ENCODE measurements around the gene DYNLL1.

Gene DYNLL1

GRCh38 chr12:120532701-120533238, 36.9 kb downstream of the DYNLL1 start:
- H3K4me3 ChIP-seq (ENCODE audit: low read depth, low read length) = no peak overlapping the region
- no peak for DNase-seq (ENCODE audit: low read depth)
- TF ChIP-seq POLR2A (IDR thresholded peaks at IDR 0.05; ENCODE audit: extremely low read depth, insufficient read length) (no peak), CTCF (IDR thresholded peaks at IDR 0.05; ENCODE audit: low read depth, low read length) (no peak), MYC (IDR thresholded peaks at IDR 0.05; ENCODE audit: low read depth, low read length) (no peak), MAX (IDR thresholded peaks at IDR 0.05; ENCODE audit: low read depth, low read length) (no peak)

- DNase-seq (ENCODE audit: low read depth) = peak; percentile 93
- peak within 1 kb of the TSS; percentile 88 for H3K4me3 ChIP-seq (ENCODE audit: low read depth, low read length)
- TF ChIP-seq MYC (IDR thresholded peaks at IDR 0.05; ENCODE audit: low read depth, low read length) (peak; percentile 50), MAX (IDR thresholded peaks at IDR 0.05; ENCODE audit: low read depth, low read length) (peak; percentile 38; the same call in 1 of the 2 replicates), POLR2A (IDR thresholded peaks at IDR 0.05; ENCODE audit: extremely low read depth, insufficient read length) (peak; percentile 96), CTCF (IDR thresholded peaks at IDR 0.05; ENCODE audit: low read depth, low read length) (no peak)
Observed at GRCh38 chr12:120534203-120534702, 38.3 kb downstream of the DYNLL1 start, which contains the start of gene RNF10. Gene RNF10, plus strand, starts transcription at chr12:120534356. Its CDS starts 456 bp downstream, at chr12:120534812.

- peak overlapping the region; percentile 88 for H3K4me3 ChIP-seq (ENCODE audit: low read depth, low read length)
- peak; percentile 86 for DNase-seq (ENCODE audit: low read depth)
- no peak for TF ChIP-seq POLR2A (IDR thresholded peaks at IDR 0.05; ENCODE audit: extremely low read depth, insufficient read length)
- peak; percentile 1 for TF ChIP-seq CTCF (IDR thresholded peaks at IDR 0.05; ENCODE audit: low read depth, low read length)
- no peak for TF ChIP-seq MYC (IDR thresholded peaks at IDR 0.05; ENCODE audit: low read depth, low read length)
- TF ChIP-seq MAX (IDR thresholded peaks at IDR 0.05; ENCODE audit: low read depth, low read length) = no peak
Observed at GRCh38 chr12:120534703-120535655, 39.1 kb downstream of the DYNLL1 start.

GRCh38 chr12:120536064-120536791, 40.3 kb downstream of the DYNLL1 start:
- TF ChIP-seq MAX (IDR thresholded peaks at IDR 0.05; ENCODE audit: low read depth, low read length) = no peak
- no peak for TF ChIP-seq CTCF (IDR thresholded peaks at IDR 0.05; ENCODE audit: low read depth, low read length)
- no peak for TF ChIP-seq MYC (IDR thresholded peaks at IDR 0.05; ENCODE audit: low read depth, low read length)
- TF ChIP-seq POLR2A (IDR thresholded peaks at IDR 0.05; ENCODE audit: extremely low read depth, insufficient read length) = no peak
- DNase-seq (ENCODE audit: low read depth) = no peak
- peak overlapping the region; percentile 88 for H3K4me3 ChIP-seq (ENCODE audit: low read depth, low read length)

- TF ChIP-seq POLR2A (IDR thresholded peaks at IDR 0.05; ENCODE audit: extremely low read depth, insufficient read length) (no peak), CTCF (IDR thresholded peaks at IDR 0.05; ENCODE audit: low read depth, low read length) (no peak), MYC (IDR thresholded peaks at IDR 0.05; ENCODE audit: low read depth, low read length) (no peak), MAX (IDR thresholded peaks at IDR 0.05; ENCODE audit: low read depth, low read length) (no peak)
- DNase-seq (ENCODE audit: low read depth) = no peak
- peak overlapping the region; percentile 35 for H3K4me3 ChIP-seq (ENCODE audit: low read depth, low read length)
Observed at GRCh38 chr12:120537856-120538220, 41.9 kb downstream of the DYNLL1 start.
